Neuronal stem cell (in vitro differentiated cells): Measurements from ENCODE around the gene MYH8.

ENCODE experiments used
- DNase-seq: peaks from one replicate; pipeline ENCODE4 v3.0.0-alpha.2; 2013; ENCODE audit warnings: low spot score
- H2AFZ ChIP-seq: one replicate; pipeline ENCODE4 v1.6.1; 2013; ENCODE audit warnings: mild to moderate bottlenecking, low read length, inconsistent platforms
- H2AK5ac ChIP-seq: 2 replicates; pipeline ENCODE4 v1.6.1; 2013; ENCODE audit warnings: low read depth, mild to moderate bottlenecking, inconsistent platforms, low read length, moderate library complexity, mixed read lengths
- H2BK120ac ChIP-seq: 2 replicates; pipeline ENCODE4 v1.6.1; 2013; ENCODE audit warnings: low read depth, mild to moderate bottlenecking, inconsistent platforms, low read length, moderate library complexity, mixed read lengths
- H2BK12ac ChIP-seq: one replicate; pipeline ENCODE4 v1.6.1; 2013; ENCODE audit warnings: low read length, inconsistent platforms
- H2BK15ac ChIP-seq: 2 replicates; pipeline ENCODE4 v1.6.1; 2013; ENCODE audit warnings: mild to moderate bottlenecking, low read length, inconsistent platforms, mixed read lengths
- H2BK5ac ChIP-seq: one replicate; pipeline ENCODE4 v1.6.1; 2013; ENCODE audit warnings: inconsistent platforms, mild to moderate bottlenecking, low read length, moderate library complexity
- H3K14ac ChIP-seq: one replicate; pipeline ENCODE4 v1.6.1; 2013; ENCODE audit warnings: low read length, inconsistent platforms
- H3K18ac ChIP-seq: 2 replicates; pipeline ENCODE4 v1.6.1; 2013; ENCODE audit warnings: low read length, inconsistent platforms
- H3K23ac ChIP-seq: 2 replicates; pipeline ENCODE4 v1.6.1; 2013; ENCODE audit warnings: low read depth, mild to moderate bottlenecking, mixed read lengths, low read length, inconsistent platforms; ENCODE audit not compliant: poor library complexity
- H3K27ac ChIP-seq: replicated peaks from 3 replicates; pipeline ENCODE4 v1.5.1; 2013; ENCODE audit warnings: low read length, inconsistent platforms
- H3K27me3 ChIP-seq, 3 experiments: 2 replicates each; pipeline ENCODE4 v1.6.1; 2013; ENCODE audit warnings: low read length in 3 of 3, mild to moderate bottlenecking in 2 of 3, inconsistent platforms in 1 of 3, low read depth in 1 of 3, mixed read lengths in 1 of 3, moderate library complexity in 1 of 3; ENCODE audit not compliant: control insufficient read depth in 3 of 3, insufficient read depth in 3 of 3
- H3K36me3 ChIP-seq, 2 donors: replicated peaks in 1 of 2; 2 replicates each; pipeline ENCODE4 v1.6.1; 2013; ENCODE audit warnings: low read length in 2 of 2; ENCODE audit not compliant: control insufficient read depth in 2 of 2, insufficient read depth in 2 of 2
- H3K4ac ChIP-seq: 2 replicates; pipeline ENCODE4 v1.6.1; 2013; ENCODE audit warnings: inconsistent platforms, mild to moderate bottlenecking, low read length, moderate library complexity
- H3K4me1 ChIP-seq, 2 donors: 1 replicate in 1 of 2; 2 replicates in 1 of 2; pipeline ENCODE4 v1.6.1; 2013; ENCODE audit warnings: low read length in 2 of 2, low read depth in 1 of 2; ENCODE audit not compliant: control insufficient read depth in 2 of 2, insufficient read depth in 1 of 2
- H3K4me2 ChIP-seq: one replicate; pipeline ENCODE4 v1.6.1; 2013; ENCODE audit warnings: mild to moderate bottlenecking, low read length, inconsistent platforms; ENCODE audit not compliant: insufficient read depth, poor library complexity, severe bottlenecking
- H3K4me3 ChIP-seq, 2 donors: 2 replicates each; pipeline ENCODE4 v1.5.1; 2013; ENCODE audit warnings: low read length in 2 of 2, mild to moderate bottlenecking in 2 of 2, inconsistent platforms in 1 of 2, moderate library complexity in 1 of 2
- H3K79me1 ChIP-seq: one replicate; pipeline ENCODE4 v1.6.1; 2013; ENCODE audit warnings: low read depth, mild to moderate bottlenecking, inconsistent platforms, low read length, moderate library complexity
- H3K9ac ChIP-seq: one replicate; pipeline ENCODE4 v1.6.1; 2013; ENCODE audit warnings: mild to moderate bottlenecking, low read depth, low read length, inconsistent platforms; ENCODE audit not compliant: poor library complexity
- H3K9me3 ChIP-seq, 2 donors: replicated peaks in 1 of 2; 2 replicates each; pipeline versions ENCODE3 to v1.6.1; 2013; ENCODE audit warnings: low read length in 2 of 2, mild to moderate bottlenecking in 2 of 2, inconsistent platforms in 1 of 2, low read depth in 1 of 2, mixed read lengths in 1 of 2, moderate library complexity in 1 of 2; ENCODE audit not compliant: control insufficient read depth in 2 of 2, insufficient read depth in 1 of 2
- H4K8ac ChIP-seq: one replicate; pipeline ENCODE4 v1.6.1; 2013; ENCODE audit warnings: low read depth, mild to moderate bottlenecking, inconsistent platforms, low read length, moderate library complexity
- H4K91ac ChIP-seq: one replicate; pipeline ENCODE4 v1.6.1; 2013; ENCODE audit warnings: low read length, low read depth, mild to moderate bottlenecking, inconsistent platforms; ENCODE audit not compliant: poor library complexity
- WGBS, 2 donors: extraction: QIAGEN DNeasy Blood & Tissue Kit; methylation state at CpG; one replicate each; pipeline ENCODE4 v1.1.7; 2013; ENCODE audit warnings: missing lambda C conversion rate in 2 of 2, mixed read lengths in 1 of 2; ENCODE audit not compliant: insufficient read length in 2 of 2, insufficient replicate concordance in 1 of 2; ENCODE audit errors: extremely low coverage in 2 of 2; 5-methylcytosine and 5-hydroxymethylcytosine counted together

Gene MYH8

DNA sequence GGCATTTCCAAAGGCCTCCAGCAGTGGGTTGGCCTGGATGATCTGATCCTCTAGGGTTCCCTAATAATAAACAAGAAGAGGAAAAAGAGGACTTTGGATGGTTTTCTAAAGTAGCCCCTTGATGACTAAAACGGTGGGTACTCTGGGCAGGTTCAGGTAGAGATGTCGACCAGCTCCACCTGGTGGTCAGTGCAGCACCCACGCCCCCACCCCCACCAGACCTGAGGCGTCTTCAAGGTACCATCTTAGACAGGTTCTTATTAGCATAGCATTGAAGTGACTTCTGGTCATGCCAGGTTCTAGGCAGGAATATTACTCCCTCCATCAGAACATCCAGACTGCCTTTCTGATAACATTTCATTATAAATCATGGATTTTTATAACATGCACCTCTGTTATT lies 64.0 kb downstream of the MYH8 start:
- no peak overlapping the region for H3K4me2 ChIP-seq
- WGBS, 2 donors, result no CpG with 5 or more reads among the region's 4 CpGs
- no peak overlapping the region for H3K4ac ChIP-seq
- H3K36me3 ChIP-seq, result no peaks in the 10 kb centered on the region
- peaks cover 0 to 1% of the 10 kb centered on the region in 2 donors for H3K9me3 ChIP-seq
- no peak overlapping the region for H2BK120ac ChIP-seq
- no peak overlapping the region for H2BK15ac ChIP-seq
- H4K91ac ChIP-seq, result no peak overlapping the region
- no peak overlapping the region for H3K23ac ChIP-seq
- H3K9ac ChIP-seq, result no peak overlapping the region
- no peak overlapping the region for H3K27ac ChIP-seq
- H4K8ac ChIP-seq, result no peak overlapping the region
- no peak overlapping the region for H2BK5ac ChIP-seq
- no peaks in the 10 kb centered on the region for H3K27me3 ChIP-seq
- H3K18ac ChIP-seq, result no peak overlapping the region
- no peak for DNase-seq
- no peak overlapping the region for H2AFZ ChIP-seq
- H2BK12ac ChIP-seq, result no peak overlapping the region
- no peak overlapping the region for H3K14ac ChIP-seq
- no peak overlapping the region for H2AK5ac ChIP-seq
- H3K4me1 ChIP-seq, result no peaks in the 10 kb centered on the region
- no peak overlapping the region for H3K4me3 ChIP-seq
- no peaks in the 10 kb centered on the region for H3K79me1 ChIP-seq

DNA sequence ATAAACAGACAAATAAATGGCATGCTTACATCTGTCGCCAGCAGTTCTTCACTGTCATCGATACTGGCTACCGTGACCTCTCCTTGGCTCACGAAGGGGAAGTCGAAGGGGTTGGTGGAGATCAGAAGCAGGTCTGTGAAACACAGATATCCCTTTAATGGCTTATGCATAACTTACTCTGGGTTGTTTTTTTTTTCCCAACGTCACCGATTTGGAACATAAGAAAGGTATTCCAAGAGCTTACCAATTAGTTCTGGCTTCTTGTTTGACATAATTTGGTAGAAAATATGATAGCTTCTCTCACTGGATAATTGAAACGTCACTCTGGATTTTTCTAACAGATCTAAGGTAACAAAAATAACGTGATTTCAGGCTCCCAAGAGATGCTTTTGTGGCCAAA lies 67.1 kb downstream of the MYH8 start:
- H2AK5ac ChIP-seq, result no peak overlapping the region
- H3K27ac ChIP-seq, result no peak overlapping the region
- H3K36me3 ChIP-seq, result peaks cover 0 to 1% of the 10 kb centered on the region in 2 donors
- no peak overlapping the region for H4K8ac ChIP-seq
- no peak overlapping the region for H2BK15ac ChIP-seq
- H3K4me3 ChIP-seq, result no peak overlapping the region
- no peak overlapping the region for H2AFZ ChIP-seq
- H3K9ac ChIP-seq, result no peak overlapping the region
- no peaks in the 10 kb centered on the region for H3K27me3 ChIP-seq
- H3K4me1 ChIP-seq, result no peaks in the 10 kb centered on the region
- no peak overlapping the region for H3K4me2 ChIP-seq
- no CpG with 5 or more reads among the region's 9 CpGs for WGBS, 2 donors
- no peak overlapping the region for H4K91ac ChIP-seq
- no peak overlapping the region for H2BK120ac ChIP-seq
- peaks cover 0 to 1% of the 10 kb centered on the region in 2 donors for H3K9me3 ChIP-seq
- no peak overlapping the region for H2BK12ac ChIP-seq
- no peak overlapping the region for H2BK5ac ChIP-seq
- no peak for DNase-seq
- no peak overlapping the region for H3K14ac ChIP-seq
- H3K4ac ChIP-seq, result no peak overlapping the region
- H3K79me1 ChIP-seq, result no peaks in the 10 kb centered on the region
- no peak overlapping the region for H3K23ac ChIP-seq
- H3K18ac ChIP-seq, result no peak overlapping the region

DNA sequence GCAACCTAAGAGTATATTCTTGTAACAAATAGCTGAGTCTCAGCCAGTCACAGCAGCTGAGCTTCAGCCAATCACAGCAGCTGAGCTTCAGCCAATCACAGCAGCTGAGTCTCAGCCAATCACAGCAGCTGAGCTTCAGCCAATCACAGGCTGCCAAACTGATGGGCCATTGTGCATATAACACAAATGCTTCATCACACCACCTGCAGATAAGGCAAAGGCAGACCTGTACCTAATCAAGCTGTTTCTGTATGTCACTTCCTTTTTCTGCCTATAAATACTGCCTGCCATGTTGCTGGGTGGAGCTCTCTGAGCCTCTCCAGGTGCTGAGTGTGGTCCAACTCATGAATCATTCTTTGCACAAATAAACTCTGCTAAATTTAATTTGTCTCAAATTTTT lies 68.9 kb downstream of the MYH8 start:
- no peak overlapping the region for H3K23ac ChIP-seq
- no peak overlapping the region for H3K9ac ChIP-seq
- no peaks in the 10 kb centered on the region for H3K79me1 ChIP-seq
- no peak overlapping the region for H2BK15ac ChIP-seq
- DNase-seq, result no peak
- no peak overlapping the region for H3K4me3 ChIP-seq
- no peak overlapping the region for H2BK5ac ChIP-seq
- no peak overlapping the region for H4K8ac ChIP-seq
- H3K27ac ChIP-seq, result no peak overlapping the region
- no peaks in the 10 kb centered on the region for H3K27me3 ChIP-seq
- no peak overlapping the region for H3K4me2 ChIP-seq
- peaks cover 0 to 1% of the 10 kb centered on the region in 2 donors for H3K36me3 ChIP-seq
- H4K91ac ChIP-seq, result no peak overlapping the region
- no peaks in the 10 kb centered on the region for H3K4me1 ChIP-seq
- H2AFZ ChIP-seq, result no peak overlapping the region
- no peak overlapping the region for H3K4ac ChIP-seq
- H3K9me3 ChIP-seq, result peaks cover 0 to 1% of the 10 kb centered on the region in 2 donors
- H2AK5ac ChIP-seq, result no peak overlapping the region
- H2BK120ac ChIP-seq, result no peak overlapping the region
- H2BK12ac ChIP-seq, result no peak overlapping the region
- no peak overlapping the region for H3K18ac ChIP-seq
- H3K14ac ChIP-seq, result no peak overlapping the region

- H3K9me3 ChIP-seq, result peaks cover 0 to 1% of the 10 kb centered on the region in 2 donors
- no peak overlapping the region for H3K18ac ChIP-seq
- no peak overlapping the region for H3K4me2 ChIP-seq
- no peak overlapping the region for H3K27ac ChIP-seq
- H2BK12ac ChIP-seq, result no peak overlapping the region
- no peak overlapping the region for H4K91ac ChIP-seq
- H3K36me3 ChIP-seq, result peaks cover 0 to 1% of the 10 kb centered on the region in 2 donors
- WGBS, 2 donors, result no CpG with 5 or more reads among the region's 1 CpG
- no peak overlapping the region for H3K4me3 ChIP-seq
- H3K9ac ChIP-seq, result no peak overlapping the region
- no peak overlapping the region for H2AK5ac ChIP-seq
- H3K27me3 ChIP-seq, result no peaks in the 10 kb centered on the region
- no peak overlapping the region for H3K4ac ChIP-seq
- no peak overlapping the region for H2BK15ac ChIP-seq
- no peak overlapping the region for H3K23ac ChIP-seq
- H2AFZ ChIP-seq, result no peak overlapping the region
- no peaks in the 10 kb centered on the region for H3K4me1 ChIP-seq
- H2BK120ac ChIP-seq, result no peak overlapping the region
- no peak overlapping the region for H4K8ac ChIP-seq
- no peaks in the 10 kb centered on the region for H3K79me1 ChIP-seq
- DNase-seq, result no peak
- H3K14ac ChIP-seq, result no peak overlapping the region
- no peak overlapping the region for H2BK5ac ChIP-seq
These were observed 72.3 kb downstream of the MYH8 start for GRCh38 chr17:10349403-10349802.
